GM12864 (cell line): Measurements from ENCODE around the gene ATP8B4.

ENCODE experiments used
- DNase-seq: peaks from one replicate; pipeline ENCODE4 v3.0.0-alpha.2; 2011; ENCODE audit warnings: low read depth
- H3K4me3 ChIP-seq: 2 replicates; pipeline ENCODE4 v1.5.1; 2011; ENCODE audit warnings: mild to moderate bottlenecking, low read depth, low read length, control low read depth
- CTCF ChIP-seq: IDR thresholded peaks from 2 replicates; pipeline ENCODE4 v1.5.1; 2011; ENCODE audit warnings: low read depth, mild to moderate bottlenecking, moderate library complexity, low read length, control low read depth, inconsistent platforms; ENCODE audit errors: missing control alignments

Gene ATP8B4

GRCh38 chr15:50131617-50132016, 12.6 kb upstream of the ATP8B4 start:
- no peak for DNase-seq
- no peak for TF ChIP-seq CTCF
- no peak overlapping the region for H3K4me3 ChIP-seq

- DNase-seq: no peak
- TF ChIP-seq CTCF: no peak
- no peak overlapping the region for H3K4me3 ChIP-seq
These were observed 9.2 kb upstream of the ATP8B4 start for GRCh38 chr15:50128266-50128665.

- no peak for TF ChIP-seq CTCF
- no peak overlapping the region for H3K4me3 ChIP-seq
- DNase-seq: no peak
These were observed 8.3 kb upstream of the ATP8B4 start for GRCh38 chr15:50127255-50127777.

- no peak for TF ChIP-seq CTCF
- H3K4me3 ChIP-seq: no peak overlapping the region
- DNase-seq: no peak
These were observed 7.0 kb upstream of the ATP8B4 start for GRCh38 chr15:50126072-50126471.

- no peak for TF ChIP-seq CTCF
These were observed 5.6 kb upstream of the ATP8B4 start for GRCh38 chr15:50124631-50125030.

GRCh38 chr15:50123861-50124557, 5.0 kb upstream of the ATP8B4 start:
- H3K4me3 ChIP-seq: no peak overlapping the region
- no peak for DNase-seq
- no peak for TF ChIP-seq CTCF

More at GRCh38 chr15:50124631-50125030, 5.6 kb upstream of the ATP8B4 start:
- H3K4me3 ChIP-seq: no peak overlapping the region
- DNase-seq: no peak

- H3K4me3 ChIP-seq: no peak overlapping the region
- DNase-seq: no peak
- no peak for TF ChIP-seq CTCF
These were observed 1.7 kb upstream of the ATP8B4 start for GRCh38 chr15:50120729-50121128.
